Adrenal gland (tissue), 5 donors: ENCODE measurements around the gene PEAR1.

Source experiments
- POLR2A ChIP-seq, 2 donors: fragments of 450-650 bp; IDR thresholded peaks; one replicate each; pipeline ENCODE4 v1.6.1; 2017; ENCODE audit warnings: antibody characterized with exemption in 2 of 2, mild to moderate bottlenecking in 2 of 2, moderate library complexity in 1 of 2
- TF ChIP-seq, protein P1 (sequence below), 6 experiments: fragments of 450-650 bp in 4 of 6; fragments of 200-600 bp in 2 of 6; sonication (generic) in 1 of 6; IDR thresholded peaks; 1 replicate in 5 of 6; 2 replicates in 1 of 6; pipeline versions ENCODE4 v1.5.1 to v1.8.0; 2016 to 2021; ENCODE audit warnings: antibody characterized with exemption in 6 of 6, mild to moderate bottlenecking in 2 of 6, moderate library complexity in 1 of 6
- donor health status: DM: no; HTN: no; CAD: no.

DNA sequence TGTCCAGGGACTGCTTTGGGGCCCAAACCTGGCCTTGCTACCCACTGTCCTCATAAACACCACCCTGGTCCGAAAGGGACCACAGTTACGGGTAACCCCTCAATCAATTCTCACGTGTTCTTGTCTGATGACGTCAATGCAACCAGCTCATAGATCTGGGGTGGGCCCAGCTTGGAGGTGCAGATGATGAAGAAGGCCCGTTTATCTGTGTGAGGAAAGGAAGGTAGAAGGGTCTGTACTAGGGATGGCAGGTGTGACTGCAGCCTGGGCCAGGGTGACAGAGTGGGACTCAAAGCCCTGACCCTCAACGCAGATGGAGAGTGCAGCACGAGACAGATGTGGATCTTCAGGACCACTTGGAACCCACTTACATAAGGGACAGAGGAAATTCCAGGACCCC lies 49.1 kb downstream of the PEAR1 start:
- TF ChIP-seq, protein P1, sequence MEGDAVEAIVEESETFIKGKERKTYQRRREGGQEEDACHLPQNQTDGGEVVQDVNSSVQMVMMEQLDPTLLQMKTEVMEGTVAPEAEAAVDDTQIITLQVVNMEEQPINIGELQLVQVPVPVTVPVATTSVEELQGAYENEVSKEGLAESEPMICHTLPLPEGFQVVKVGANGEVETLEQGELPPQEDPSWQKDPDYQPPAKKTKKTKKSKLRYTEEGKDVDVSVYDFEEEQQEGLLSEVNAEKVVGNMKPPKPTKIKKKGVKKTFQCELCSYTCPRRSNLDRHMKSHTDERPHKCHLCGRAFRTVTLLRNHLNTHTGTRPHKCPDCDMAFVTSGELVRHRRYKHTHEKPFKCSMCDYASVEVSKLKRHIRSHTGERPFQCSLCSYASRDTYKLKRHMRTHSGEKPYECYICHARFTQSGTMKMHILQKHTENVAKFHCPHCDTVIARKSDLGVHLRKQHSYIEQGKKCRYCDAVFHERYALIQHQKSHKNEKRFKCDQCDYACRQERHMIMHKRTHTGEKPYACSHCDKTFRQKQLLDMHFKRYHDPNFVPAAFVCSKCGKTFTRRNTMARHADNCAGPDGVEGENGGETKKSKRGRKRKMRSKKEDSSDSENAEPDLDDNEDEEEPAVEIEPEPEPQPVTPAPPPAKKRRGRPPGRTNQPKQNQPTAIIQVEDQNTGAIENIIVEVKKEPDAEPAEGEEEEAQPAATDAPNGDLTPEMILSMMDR (IDR thresholded peaks at IDR 0.05) = no peak
- no peak for TF ChIP-seq POLR2A (IDR thresholded peaks at IDR 0.05)
